ENCODE results near the gene DAZ4. TPM values are rescaled to one million over a fixed set of nuclear protein-coding genes. Genes with fewer than 3 reads are reported as not detected.

The DAZ4 gene, protein sequence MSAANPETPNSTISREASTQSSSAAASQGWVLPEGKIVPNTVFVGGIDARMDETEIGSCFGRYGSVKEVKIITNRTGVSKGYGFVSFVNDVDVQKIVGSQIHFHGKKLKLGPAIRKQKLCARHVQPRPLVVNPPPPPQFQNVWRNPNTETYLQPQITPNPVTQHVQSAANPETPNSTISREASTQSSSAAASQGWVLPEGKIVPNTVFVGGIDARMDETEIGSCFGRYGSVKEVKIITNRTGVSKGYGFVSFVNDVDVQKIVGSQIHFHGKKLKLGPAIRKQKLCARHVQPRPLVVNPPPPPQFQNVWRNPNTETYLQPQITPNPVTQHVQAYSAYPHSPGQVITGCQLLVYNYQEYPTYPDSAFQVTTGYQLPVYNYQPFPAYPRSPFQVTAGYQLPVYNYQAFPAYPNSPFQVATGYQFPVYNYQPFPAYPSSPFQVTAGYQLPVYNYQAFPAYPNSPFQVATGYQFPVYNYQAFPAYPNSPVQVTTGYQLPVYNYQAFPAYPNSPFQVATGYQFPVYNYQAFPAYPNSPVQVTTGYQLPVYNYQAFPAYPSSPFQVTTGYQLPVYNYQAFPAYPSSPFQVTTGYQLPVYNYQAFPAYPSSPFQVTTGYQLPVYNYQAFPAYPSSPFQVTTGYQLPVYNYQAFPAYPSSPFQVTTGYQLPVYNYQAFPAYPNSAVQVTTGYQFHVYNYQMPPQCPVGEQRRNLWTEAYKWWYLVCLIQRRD
- not detected in 2 replicates for total RNA-seq

DNA sequence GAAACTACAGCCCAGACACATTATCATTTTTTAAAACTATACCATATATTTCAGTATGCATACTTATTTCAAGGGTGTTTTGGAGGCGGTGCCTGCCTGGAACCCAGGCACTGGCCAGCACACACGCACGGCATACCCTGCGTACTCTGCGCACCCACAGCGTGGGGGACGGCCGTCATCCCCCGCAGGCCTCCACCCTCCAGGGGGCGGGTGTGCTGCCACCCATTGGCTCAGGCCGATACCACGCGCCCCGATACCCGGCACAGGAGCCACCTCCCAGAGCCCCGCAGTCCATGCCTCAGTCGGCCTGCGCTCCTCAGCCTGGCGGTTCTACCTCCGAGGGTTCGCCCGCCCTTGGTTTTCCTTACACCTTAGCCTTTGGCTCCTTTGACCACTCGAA lies at the start of gene DAZ4:
Gene DAZ4 (plus strand): TSS at position 301 of the 400 bp plus-strand sequence. CDS start 208 bp downstream, outside the sequence.

DNA sequence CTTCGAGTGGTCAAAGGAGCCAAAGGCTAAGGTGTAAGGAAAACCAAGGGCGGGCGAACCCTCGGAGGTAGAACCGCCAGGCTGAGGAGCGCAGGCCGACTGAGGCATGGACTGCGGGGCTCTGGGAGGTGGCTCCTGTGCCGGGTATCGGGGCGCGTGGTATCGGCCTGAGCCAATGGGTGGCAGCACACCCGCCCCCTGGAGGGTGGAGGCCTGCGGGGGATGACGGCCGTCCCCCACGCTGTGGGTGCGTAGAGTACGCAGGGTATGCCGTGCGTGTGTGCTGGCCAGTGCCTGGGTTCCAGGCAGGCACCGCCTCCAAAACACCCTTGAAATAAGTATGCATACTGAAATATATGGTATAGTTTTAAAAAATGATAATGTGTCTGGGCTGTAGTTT lies 20.4 kb upstream of the DAZ4 start, which contains the start of gene DAZ3:
Gene DAZ3 (minus strand): TSS at position 101 of the 400 bp plus-strand sequence. CDS start 208 bp downstream, outside the sequence.

Other genes starting within 250 kb of the DAZ4 start
- gene BPY2B, start 215.9 kb upstream of the DAZ4 start, total RNA-seq, result not detected in 2 replicates
- not detected in 2 replicates for gene DAZ3, start 20.5 kb upstream of the DAZ4 start, total RNA-seq
- not detected in 2 replicates for gene BPY2C, start 218.2 kb downstream of the DAZ4 start, total RNA-seq